NCI-H2196 (cell line): ENCODE data around the gene MADCAM1.

ENCODE experiments used
- DNase-seq: peaks from one replicate; lab custom pipeline; 2025; ENCODE audit not compliant: unreplicated experiment; lab: John Stamatoyannopoulos, UW

MADCAM1 gene

DNA sequence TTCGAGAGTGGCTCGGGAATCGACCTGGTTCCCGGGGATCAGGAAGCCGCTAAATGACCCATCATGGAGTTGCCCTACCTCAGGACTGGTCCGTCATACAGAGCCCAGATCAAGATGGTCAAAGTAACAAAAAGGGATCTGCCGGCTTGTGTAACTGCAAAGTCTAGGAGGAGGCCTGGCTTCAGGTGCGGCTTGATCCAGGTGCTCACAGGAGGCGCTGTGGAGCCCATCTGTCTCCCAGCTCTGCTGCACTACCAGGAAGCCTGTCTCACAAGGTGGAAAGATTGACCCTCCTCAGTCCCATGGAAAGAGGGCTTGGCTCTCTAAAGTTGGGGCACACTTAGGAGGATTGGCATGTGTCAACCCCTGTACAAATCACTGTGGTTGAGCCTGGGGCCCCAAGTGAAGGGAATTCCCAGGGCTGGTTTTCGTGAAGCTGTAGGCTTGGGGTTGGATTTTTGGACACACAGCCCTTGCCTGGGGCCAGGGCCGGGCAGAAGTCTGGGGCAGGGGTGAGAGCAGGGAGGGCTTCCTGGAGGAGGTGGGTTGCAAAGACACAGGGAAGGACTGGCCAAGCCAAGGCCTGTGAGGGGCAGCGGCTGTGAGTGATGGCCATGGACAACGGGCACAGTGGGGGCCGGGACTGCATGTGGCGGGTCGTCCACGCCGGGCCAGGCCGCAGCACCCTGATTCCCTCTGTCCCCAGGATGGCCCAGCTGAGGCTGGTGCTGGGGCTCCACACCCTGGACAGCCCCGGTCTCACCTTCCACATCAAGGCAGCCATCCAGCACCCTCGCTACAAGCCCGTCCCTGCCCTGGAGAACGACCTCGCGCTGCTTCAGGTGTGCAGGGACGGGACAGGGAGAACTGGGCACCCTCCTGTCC is 51.8 kb downstream of the MADCAM1 start:
- no peak for DNase-seq

DNA sequence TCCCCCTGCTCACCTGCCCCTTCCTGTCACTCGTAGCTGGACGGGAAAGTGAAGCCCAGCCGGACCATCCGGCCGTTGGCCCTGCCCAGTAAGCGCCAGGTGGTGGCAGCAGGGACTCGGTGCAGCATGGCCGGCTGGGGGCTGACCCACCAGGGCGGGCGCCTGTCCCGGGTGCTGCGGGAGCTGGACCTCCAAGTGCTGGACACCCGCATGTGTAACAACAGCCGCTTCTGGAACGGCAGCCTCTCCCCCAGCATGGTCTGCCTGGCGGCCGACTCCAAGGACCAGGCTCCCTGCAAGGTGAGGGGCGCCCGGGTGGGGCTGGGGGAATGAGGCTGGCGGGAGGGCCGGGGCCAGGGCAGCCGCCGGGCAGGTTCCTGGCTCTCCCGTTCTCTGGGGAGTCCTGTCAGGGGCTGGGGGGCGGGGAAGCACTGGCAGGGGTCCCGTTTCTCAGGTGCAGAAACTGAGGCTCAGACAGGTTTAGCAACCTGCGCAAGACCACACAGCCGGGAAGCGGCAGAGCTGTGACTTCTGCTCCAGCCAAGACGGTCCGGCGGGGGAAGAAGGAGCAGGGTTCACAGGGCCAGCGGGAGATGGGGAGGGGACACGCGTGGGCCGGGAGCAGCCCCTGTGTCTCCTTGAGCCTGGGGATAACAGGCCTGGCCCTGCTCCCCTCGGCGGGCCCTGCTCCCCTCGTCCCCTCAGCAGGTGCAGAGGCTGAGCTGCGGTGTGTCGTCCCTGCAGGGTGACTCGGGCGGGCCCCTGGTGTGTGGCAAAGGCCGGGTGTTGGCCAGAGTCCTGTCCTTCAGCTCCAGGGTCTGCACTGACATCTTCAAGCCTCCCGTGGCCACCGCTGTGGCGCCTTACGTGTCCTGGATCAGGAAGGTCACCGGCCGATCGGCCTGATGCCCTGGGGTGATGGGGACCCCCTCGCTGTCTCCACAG is 52.9 kb downstream of the MADCAM1 start:
- DNase-seq = no peak

DNA sequence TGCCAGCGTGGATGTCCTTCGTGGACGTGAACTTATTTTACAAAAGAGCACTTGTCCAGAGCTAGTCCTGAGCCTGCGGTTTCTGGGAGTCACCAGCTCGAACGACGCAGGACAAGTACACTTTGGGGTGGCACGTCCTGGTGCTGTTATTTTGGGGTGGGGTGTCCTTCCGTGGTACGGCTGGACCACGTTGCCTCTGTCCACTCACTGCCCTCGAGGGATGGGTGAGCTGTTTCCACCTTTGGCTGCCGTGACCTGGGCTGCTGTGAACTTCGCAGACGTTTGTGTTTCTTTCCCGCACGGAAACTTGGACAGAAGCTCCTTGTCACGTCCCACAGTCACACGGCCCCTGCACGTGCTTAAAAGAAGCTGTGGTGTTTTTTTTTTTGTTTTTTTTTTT is 58.5 kb downstream of the MADCAM1 start:
- no peak for DNase-seq
